HepG2 (cell line): ENCODE measurements around the gene SEPTIN2. TPM values are rescaled to one million over a fixed set of nuclear protein-coding genes. Genes with fewer than 3 reads are reported as not detected.
A peak's percentile ranks its signal among the peaks of the same experiment; 100 is the strongest.

Source experiments
- FOXC1 ChIP-seq: sonication (generic); formaldehyde crosslinking; IDR thresholded peaks from 2 replicates; pipeline ENCODE4 v1.8.0; 2022; ENCODE audit warnings: mild to moderate bottlenecking, missing genetic modification reagents, borderline replicate concordance
- MED8 ChIP-seq: sonication (generic); formaldehyde crosslinking; IDR thresholded peaks from 2 replicates; pipeline ENCODE4 v1.8.1; 2023; ENCODE audit warnings: mild to moderate bottlenecking, missing genetic modification reagents; ENCODE audit not compliant: insufficient replicate concordance
- SP2 ChIP-seq: sonication (generic); formaldehyde crosslinking; IDR thresholded peaks from 2 replicates; pipeline ENCODE4 v1.5.1; 2020; ENCODE audit warnings: mild to moderate bottlenecking, missing genetic modification reagents
- THAP11 ChIP-seq: IDR thresholded peaks from 2 replicates; pipeline ENCODE4 v1.6.1; 2016; ENCODE audit warnings: missing biosample characterization, missing genetic modification reagents
- ZBTB46 ChIP-seq: sonication (generic); formaldehyde crosslinking; IDR thresholded peaks from 2 replicates; pipeline ENCODE4 v1.4.0; 2020; ENCODE audit warnings: mild to moderate bottlenecking, missing genetic modification reagents, borderline replicate concordance
- ZFP91 ChIP-seq: sonication (generic); formaldehyde crosslinking; IDR thresholded peaks from 2 replicates; pipeline ENCODE4 v1.9.0; 2022; ENCODE audit warnings: missing genetic modification reagents, mild to moderate bottlenecking, borderline replicate concordance
- ZFYVE20 ChIP-seq: sonication (generic); formaldehyde crosslinking; IDR thresholded peaks from 2 replicates; pipeline ENCODE4 v1.8.0; 2023; ENCODE audit warnings: low read depth, mild to moderate bottlenecking, moderate library complexity, missing genetic modification reagents, borderline replicate concordance
- ZNF225 ChIP-seq: sonication (generic); formaldehyde crosslinking; IDR thresholded peaks from 2 replicates; pipeline ENCODE4 v1.4.0; 2020; ENCODE audit warnings: mild to moderate bottlenecking, missing genetic modification reagents
- ZNF354B ChIP-seq: sonication (generic); formaldehyde crosslinking; IDR thresholded peaks from 2 replicates; pipeline ENCODE4 v1.8.0; 2022; ENCODE audit warnings: mild to moderate bottlenecking, missing genetic modification reagents
- ZNF691 ChIP-seq: sonication (generic); formaldehyde crosslinking; IDR thresholded peaks from 2 replicates; pipeline ENCODE4 v1.4.0; 2020; ENCODE audit warnings: missing genetic modification reagents, low read depth, mild to moderate bottlenecking, borderline replicate concordance
- ZNF841 ChIP-seq: sonication (generic); formaldehyde crosslinking; IDR thresholded peaks from 2 replicates; pipeline ENCODE4 v1.8.1; 2023; ENCODE audit warnings: missing genetic modification reagents, borderline replicate concordance
- ZSCAN25 ChIP-seq: sonication (generic); formaldehyde crosslinking; IDR thresholded peaks from 2 replicates; pipeline ENCODE4 v1.8.0; 2022; ENCODE audit warnings: mild to moderate bottlenecking, missing genetic modification reagents
- polyA plus RNA-seq, 8 experiments: library from polyadenylated mRNA; depleted of rRNA in 3 of 8; stranded (reverse) in 7 of 8; unstranded in 1 of 8; fragments of >200 nt; fragmentation: Illumina TruSeq in 4 of 8; extraction: Trizol in 4 of 8; gene quantifications; 2 replicates each; pipeline versions ENCODE4 v1.2.1 to v1.2.3, GENCODE V29; 2011 to 2016; ENCODE audit warnings: low read depth in 4 of 8, missing spikeins in 1 of 8, mixed read lengths in 1 of 8; ENCODE audit not compliant: insufficient read depth in 1 of 8
- total RNA-seq, 5 experiments: library from RNA; depleted of rRNA; stranded (reverse); fragments of >200 nt; fragmentation: Illumina TruSeq; extraction: Trizol; gene quantifications; 2 replicates each; pipeline ENCODE4 v1.2.3, GENCODE V29; 2016; ENCODE audit warnings: low read depth in 1 of 5
- TF ChIP-seq, protein P1 (sequence below): sonication (generic); formaldehyde crosslinking; IDR thresholded peaks from 2 replicates; pipeline ENCODE4 v1.8.0; 2022; ENCODE audit warnings: mild to moderate bottlenecking, missing genetic modification reagents, moderate library complexity

Gene SEPTIN2
- total and polyA plus RNA-seq, 2 of the 13 experiments (the other 11 are each of a cell fraction or from before 2014, with no cell fraction given): 493 to 733 TPM

GRCh38 chr2:241271706-241272302 lies 43.9 kb upstream of the SEPTIN2 start (continued):
- TF ChIP-seq MED8 (CRISPR knock-in tag): no peak
- TF ChIP-seq ZFP91 (CRISPR knock-in tag): peak; percentile 100
- TF ChIP-seq ZNF225 (CRISPR knock-in tag): 0 out of 2 replicates have a peak, but pooled peaks have one; percentile 72
- no peak for TF ChIP-seq THAP11 (CRISPR knock-in tag)
- TF ChIP-seq ZFYVE20 (CRISPR knock-in tag): no peak
- no peak for TF ChIP-seq ZNF841
- TF ChIP-seq SP2: no peak
- TF ChIP-seq ZNF354B: no peak; the same call in 1 of the 2 replicates
- no peak for TF ChIP-seq ZBTB46 (CRISPR knock-in tag)
- no peak for TF ChIP-seq ZSCAN25 (CRISPR knock-in tag)
- TF ChIP-seq FOXC1 (CRISPR knock-in tag): no peak
- TF ChIP-seq, protein P1, sequence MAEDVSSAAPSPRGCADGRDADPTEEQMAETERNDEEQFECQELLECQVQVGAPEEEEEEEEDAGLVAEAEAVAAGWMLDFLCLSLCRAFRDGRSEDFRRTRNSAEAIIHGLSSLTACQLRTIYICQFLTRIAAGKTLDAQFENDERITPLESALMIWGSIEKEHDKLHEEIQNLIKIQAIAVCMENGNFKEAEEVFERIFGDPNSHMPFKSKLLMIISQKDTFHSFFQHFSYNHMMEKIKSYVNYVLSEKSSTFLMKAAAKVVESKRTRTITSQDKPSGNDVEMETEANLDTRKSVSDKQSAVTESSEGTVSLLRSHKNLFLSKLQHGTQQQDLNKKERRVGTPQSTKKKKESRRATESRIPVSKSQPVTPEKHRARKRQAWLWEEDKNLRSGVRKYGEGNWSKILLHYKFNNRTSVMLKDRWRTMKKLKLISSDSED (CRISPR knock-in tag): no peak
- TF ChIP-seq ZNF691: no peak
